GM12878 (cell line): ENCODE results near the gene FDPS. TPM values are rescaled to one million over a fixed set of nuclear protein-coding genes. Genes with fewer than 3 reads are reported as not detected.

ENCODE experiments used
- CBX3 ChIP-seq: fragments of 200-600 bp; sonication (generic); IDR thresholded peaks from 2 replicates; pipeline ENCODE4 v1.6.1; 2016; ENCODE audit warnings: low read depth, borderline replicate concordance
- ELK1 ChIP-seq: IDR thresholded peaks from 2 replicates; pipeline ENCODE4 v1.6.1; 2012; ENCODE audit warnings: low read depth, low read length, improper control_type of control experiment
- ETV6 ChIP-seq, 2 experiments: fragments of 450-650 bp in 1 of 2; IDR thresholded peaks in 1 of 2; conservative IDR thresholded peaks in 1 of 2; 2 replicates each; pipeline ENCODE4 v1.6.1; 2014; ENCODE audit warnings: antibody characterized with exemption in 1 of 2, borderline replicate concordance in 1 of 2, low read depth in 1 of 2, mild to moderate bottlenecking in 1 of 2, moderate library complexity in 1 of 2
- NBN ChIP-seq: fragments of 450-650 bp; IDR thresholded peaks from 2 replicates; pipeline ENCODE4 v1.6.1; 2016
- NFIC ChIP-seq: IDR thresholded peaks from 2 replicates; pipeline ENCODE4 v1.6.1; 2012; ENCODE audit warnings: low read depth, mild to moderate bottlenecking, inconsistent platforms, low read length, moderate library complexity
- NR2F1 ChIP-seq: fragments of 450-650 bp; conservative IDR thresholded peaks from 2 replicates; pipeline ENCODE4 v1.6.1; 2017; ENCODE audit warnings: mild to moderate bottlenecking
- POLR2A ChIP-seq: IDR thresholded peaks from 2 replicates; pipeline ENCODE4 v1.6.1; 2011; ENCODE audit warnings: low read depth, mild to moderate bottlenecking, low read length
- RUNX3 ChIP-seq: IDR thresholded peaks from 2 replicates; pipeline ENCODE4 v1.6.1; 2012; ENCODE audit warnings: low read length, inconsistent platforms
- SIN3A ChIP-seq: IDR thresholded peaks from 2 replicates; pipeline ENCODE4 v1.6.1; 2012; ENCODE audit warnings: low read depth, low read length, improper control_type of control experiment
- SREBF1 ChIP-seq: IDR thresholded peaks from 2 replicates; pipeline ENCODE4 v1.6.1; 2012; ENCODE audit warnings: mild to moderate bottlenecking, low read length
- TCF12 ChIP-seq: IDR thresholded peaks from 2 replicates; pipeline ENCODE4 v1.6.1; 2011; ENCODE audit warnings: low read depth, mild to moderate bottlenecking, low read length
- ZBED1 ChIP-seq: IDR thresholded peaks from 2 replicates; pipeline ENCODE4 v1.6.1; 2016; ENCODE audit warnings: borderline replicate concordance
- ZNF217 ChIP-seq: fragments of 450-650 bp; IDR thresholded peaks from 2 replicates; pipeline ENCODE4 v1.6.1; 2017; ENCODE audit warnings: antibody characterized with exemption, mild to moderate bottlenecking
- polyA plus RNA-seq, 11 experiments: library from polyadenylated mRNA; depleted of rRNA in 4 of 11; unstranded in 6 of 11; stranded (reverse) in 5 of 11; fragments of >200 nt; fragmentation: Nextera tagmentation in 4 of 11; fragmentation: Illumina TruSeq in 1 of 11; extraction: Ambion mirVana in 4 of 11; extraction: Trizol in 1 of 11; gene quantifications; 1 replicate in 1 of 11; 2 replicates in 10 of 11; pipeline versions ENCODE4 v1.2.1 to v1.2.3, GENCODE V29; 2011 to 2016; ENCODE audit warnings: inconsistent platforms in 2 of 11, missing spikeins in 2 of 11, low read depth in 1 of 11
- total RNA-seq, 4 experiments: library from RNA; depleted of rRNA in 3 of 4; stranded (reverse); fragments of >200 nt in 3 of 4; fragmentation: Illumina TruSeq in 1 of 4; extraction: Trizol in 1 of 4; gene quantifications; 2 replicates each; pipeline versions ENCODE4 v1.2.1 to v1.2.3, GENCODE V29; 2013 to 2021
- TF ChIP-seq, protein P1 (sequence below): fragments of 450-650 bp; IDR thresholded peaks from 2 replicates; pipeline ENCODE4 v1.6.1; 2016; ENCODE audit warnings: mild to moderate bottlenecking
- TF ChIP-seq, protein P2 (sequence below): fragments of 450-650 bp; IDR thresholded peaks from 2 replicates; pipeline ENCODE4 v1.6.1; 2017; ENCODE audit warnings: mild to moderate bottlenecking, moderate library complexity
- TF ChIP-seq, protein P3 (sequence below): IDR thresholded peaks from 2 replicates; pipeline ENCODE4 v1.6.1; 2011; ENCODE audit warnings: borderline replicate concordance, low read depth, mild to moderate bottlenecking, moderate library complexity, mixed read lengths, low read length; ENCODE audit not compliant: insufficient read depth; ENCODE audit errors: extremely low read length
- TF ChIP-seq, protein P4 (sequence below): fragments of 450-650 bp; formaldehyde crosslinking; IDR thresholded peaks from 2 replicates; pipeline ENCODE4 v1.4.0; 2020; ENCODE audit warnings: mild to moderate bottlenecking, moderate library complexity

FDPS gene
- total and polyA plus RNA-seq, 10 of the 15 experiments (the other 5 are each of a cell fraction or from before 2014, with no cell fraction given), result 405 to 1,156 (median 487) TPM

- TF ChIP-seq, protein P1, sequence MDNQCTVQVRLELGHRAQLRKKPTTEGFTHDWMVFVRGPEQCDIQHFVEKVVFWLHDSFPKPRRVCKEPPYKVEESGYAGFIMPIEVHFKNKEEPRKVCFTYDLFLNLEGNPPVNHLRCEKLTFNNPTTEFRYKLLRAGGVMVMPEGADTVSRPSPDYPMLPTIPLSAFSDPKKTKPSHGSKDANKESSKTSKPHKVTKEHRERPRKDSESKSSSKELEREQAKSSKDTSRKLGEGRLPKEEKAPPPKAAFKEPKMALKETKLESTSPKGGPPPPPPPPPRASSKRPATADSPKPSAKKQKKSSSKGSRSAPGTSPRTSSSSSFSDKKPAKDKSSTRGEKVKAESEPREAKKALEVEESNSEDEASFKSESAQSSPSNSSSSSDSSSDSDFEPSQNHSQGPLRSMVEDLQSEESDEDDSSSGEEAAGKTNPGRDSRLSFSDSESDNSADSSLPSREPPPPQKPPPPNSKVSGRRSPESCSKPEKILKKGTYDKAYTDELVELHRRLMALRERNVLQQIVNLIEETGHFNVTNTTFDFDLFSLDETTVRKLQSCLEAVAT, result peak; percentile 56; the same call in 1 of the 2 replicates
- TF ChIP-seq ETV6 (conservative IDR thresholded peaks at IDR 0.05 in 1 of 2, IDR thresholded peaks at IDR 0.05 in 1 of 2; ENCODE audit: borderline replicate concordance in 1 of 2, low read depth in 1 of 2) (no peak), ELK1 (peak; percentile 63; the same call in 1 of the 2 replicates), NBN (peak; percentile 72), NR2F1 (0 out of 2 replicates have a peak, but pooled peaks have one; percentile 44), ZBED1 (peak; percentile 85), ZNF217 (no peak), POLR2A (peak; percentile 94), RUNX3 (peak; percentile 69), SIN3A (peak; percentile 66; the same call in 1 of the 2 replicates), CBX3 (no peak), NFIC (peak; percentile 42; the same call in 1 of the 2 replicates), TCF12 (no peak), SREBF1 (peak; percentile 75)
- TF ChIP-seq, protein P2, sequence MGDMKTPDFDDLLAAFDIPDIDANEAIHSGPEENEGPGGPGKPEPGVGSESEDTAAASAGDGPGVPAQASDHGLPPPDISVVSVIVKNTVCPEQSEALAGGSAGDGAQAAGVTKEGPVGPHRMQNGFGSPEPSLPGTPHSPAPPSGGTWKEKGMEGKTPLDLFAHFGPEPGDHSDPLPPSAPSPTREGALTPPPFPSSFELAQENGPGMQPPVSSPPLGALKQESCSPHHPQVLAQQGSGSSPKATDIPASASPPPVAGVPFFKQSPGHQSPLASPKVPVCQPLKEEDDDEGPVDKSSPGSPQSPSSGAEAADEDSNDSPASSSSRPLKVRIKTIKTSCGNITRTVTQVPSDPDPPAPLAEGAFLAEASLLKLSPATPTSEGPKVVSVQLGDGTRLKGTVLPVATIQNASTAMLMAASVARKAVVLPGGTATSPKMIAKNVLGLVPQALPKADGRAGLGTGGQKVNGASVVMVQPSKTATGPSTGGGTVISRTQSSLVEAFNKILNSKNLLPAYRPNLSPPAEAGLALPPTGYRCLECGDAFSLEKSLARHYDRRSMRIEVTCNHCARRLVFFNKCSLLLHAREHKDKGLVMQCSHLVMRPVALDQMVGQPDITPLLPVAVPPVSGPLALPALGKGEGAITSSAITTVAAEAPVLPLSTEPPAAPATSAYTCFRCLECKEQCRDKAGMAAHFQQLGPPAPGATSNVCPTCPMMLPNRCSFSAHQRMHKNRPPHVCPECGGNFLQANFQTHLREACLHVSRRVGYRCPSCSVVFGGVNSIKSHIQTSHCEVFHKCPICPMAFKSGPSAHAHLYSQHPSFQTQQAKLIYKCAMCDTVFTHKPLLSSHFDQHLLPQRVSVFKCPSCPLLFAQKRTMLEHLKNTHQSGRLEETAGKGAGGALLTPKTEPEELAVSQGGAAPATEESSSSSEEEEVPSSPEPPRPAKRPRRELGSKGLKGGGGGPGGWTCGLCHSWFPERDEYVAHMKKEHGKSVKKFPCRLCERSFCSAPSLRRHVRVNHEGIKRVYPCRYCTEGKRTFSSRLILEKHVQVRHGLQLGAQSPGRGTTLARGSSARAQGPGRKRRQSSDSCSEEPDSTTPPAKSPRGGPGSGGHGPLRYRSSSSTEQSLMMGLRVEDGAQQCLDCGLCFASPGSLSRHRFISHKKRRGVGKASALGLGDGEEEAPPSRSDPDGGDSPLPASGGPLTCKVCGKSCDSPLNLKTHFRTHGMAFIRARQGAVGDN, result peak; percentile 67
- TF ChIP-seq, protein P3, sequence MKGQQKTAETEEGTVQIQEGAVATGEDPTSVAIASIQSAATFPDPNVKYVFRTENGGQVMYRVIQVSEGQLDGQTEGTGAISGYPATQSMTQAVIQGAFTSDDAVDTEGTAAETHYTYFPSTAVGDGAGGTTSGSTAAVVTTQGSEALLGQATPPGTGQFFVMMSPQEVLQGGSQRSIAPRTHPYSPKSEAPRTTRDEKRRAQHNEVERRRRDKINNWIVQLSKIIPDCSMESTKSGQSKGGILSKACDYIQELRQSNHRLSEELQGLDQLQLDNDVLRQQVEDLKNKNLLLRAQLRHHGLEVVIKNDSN, result peak; percentile 91
- TF ChIP-seq, protein P4, sequence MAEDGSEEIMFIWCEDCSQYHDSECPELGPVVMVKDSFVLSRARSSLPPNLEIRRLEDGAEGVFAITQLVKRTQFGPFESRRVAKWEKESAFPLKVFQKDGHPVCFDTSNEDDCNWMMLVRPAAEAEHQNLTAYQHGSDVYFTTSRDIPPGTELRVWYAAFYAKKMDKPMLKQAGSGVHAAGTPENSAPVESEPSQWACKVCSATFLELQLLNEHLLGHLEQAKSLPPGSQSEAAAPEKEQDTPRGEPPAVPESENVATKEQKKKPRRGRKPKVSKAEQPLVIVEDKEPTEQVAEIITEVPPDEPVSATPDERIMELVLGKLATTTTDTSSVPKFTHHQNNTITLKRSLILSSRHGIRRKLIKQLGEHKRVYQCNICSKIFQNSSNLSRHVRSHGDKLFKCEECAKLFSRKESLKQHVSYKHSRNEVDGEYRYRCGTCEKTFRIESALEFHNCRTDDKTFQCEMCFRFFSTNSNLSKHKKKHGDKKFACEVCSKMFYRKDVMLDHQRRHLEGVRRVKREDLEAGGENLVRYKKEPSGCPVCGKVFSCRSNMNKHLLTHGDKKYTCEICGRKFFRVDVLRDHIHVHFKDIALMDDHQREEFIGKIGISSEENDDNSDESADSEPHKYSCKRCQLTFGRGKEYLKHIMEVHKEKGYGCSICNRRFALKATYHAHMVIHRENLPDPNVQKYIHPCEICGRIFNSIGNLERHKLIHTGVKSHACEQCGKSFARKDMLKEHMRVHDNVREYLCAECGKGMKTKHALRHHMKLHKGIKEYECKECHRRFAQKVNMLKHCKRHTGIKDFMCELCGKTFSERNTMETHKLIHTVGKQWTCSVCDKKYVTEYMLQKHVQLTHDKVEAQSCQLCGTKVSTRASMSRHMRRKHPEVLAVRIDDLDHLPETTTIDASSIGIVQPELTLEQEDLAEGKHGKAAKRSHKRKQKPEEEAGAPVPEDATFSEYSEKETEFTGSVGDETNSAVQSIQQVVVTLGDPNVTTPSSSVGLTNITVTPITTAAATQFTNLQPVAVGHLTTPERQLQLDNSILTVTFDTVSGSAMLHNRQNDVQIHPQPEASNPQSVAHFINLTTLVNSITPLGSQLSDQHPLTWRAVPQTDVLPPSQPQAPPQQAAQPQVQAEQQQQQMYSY (CRISPR knock-in tag), result no peak
- TF ChIP-seq, all 136 proteins: peak for 70
Measured at GRCh38 chr1:155261852-155262673, 46.6 kb upstream of the FDPS start, which contains the start of gene SCAMP3 (continued).
